ENCODE data around the gene RICTOR. TPM values are rescaled to one million over a fixed set of nuclear protein-coding genes. Genes with fewer than 3 reads are reported as not detected.

The RICTOR gene
- total RNA-seq, 1 donor from 2014 or later: 23.6 TPM

- no peak overlapping the region for H3K27ac Mint-ChIP-seq (ENCODE audit: unreplicated experiment)
- peaks cover 29% of the 10 kb centered on the region for H3K4me1 Mint-ChIP-seq (ENCODE audit: low read depth)
- no peaks in the 10 kb centered on the region for H3K27me3 Mint-ChIP-seq (ENCODE audit: low read depth)
- no peak for DNase-seq (ENCODE audit: low spot score)
- H3K4me3 Mint-ChIP-seq (ENCODE audit: unreplicated experiment): no peak overlapping the region
- H3K36me3 Mint-ChIP-seq (ENCODE audit: low read depth): peaks cover 11% of the 10 kb centered on the region
- no peaks in the 10 kb centered on the region for H3K9me3 Mint-ChIP-seq (ENCODE audit: low read depth)
- TF ChIP-seq, protein P1, sequence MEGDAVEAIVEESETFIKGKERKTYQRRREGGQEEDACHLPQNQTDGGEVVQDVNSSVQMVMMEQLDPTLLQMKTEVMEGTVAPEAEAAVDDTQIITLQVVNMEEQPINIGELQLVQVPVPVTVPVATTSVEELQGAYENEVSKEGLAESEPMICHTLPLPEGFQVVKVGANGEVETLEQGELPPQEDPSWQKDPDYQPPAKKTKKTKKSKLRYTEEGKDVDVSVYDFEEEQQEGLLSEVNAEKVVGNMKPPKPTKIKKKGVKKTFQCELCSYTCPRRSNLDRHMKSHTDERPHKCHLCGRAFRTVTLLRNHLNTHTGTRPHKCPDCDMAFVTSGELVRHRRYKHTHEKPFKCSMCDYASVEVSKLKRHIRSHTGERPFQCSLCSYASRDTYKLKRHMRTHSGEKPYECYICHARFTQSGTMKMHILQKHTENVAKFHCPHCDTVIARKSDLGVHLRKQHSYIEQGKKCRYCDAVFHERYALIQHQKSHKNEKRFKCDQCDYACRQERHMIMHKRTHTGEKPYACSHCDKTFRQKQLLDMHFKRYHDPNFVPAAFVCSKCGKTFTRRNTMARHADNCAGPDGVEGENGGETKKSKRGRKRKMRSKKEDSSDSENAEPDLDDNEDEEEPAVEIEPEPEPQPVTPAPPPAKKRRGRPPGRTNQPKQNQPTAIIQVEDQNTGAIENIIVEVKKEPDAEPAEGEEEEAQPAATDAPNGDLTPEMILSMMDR (IDR thresholded peaks at IDR 0.05): no peak
These were observed 53.7 kb downstream of the RICTOR start for GRCh38 chr5:39020458-39020857.

GRCh38 chr5:39019254-39019653 lies 54.9 kb downstream of the RICTOR start:
- no peak for DNase-seq (ENCODE audit: low spot score)
- Mint-ChIP-seq H3K27me3 (ENCODE audit: low read depth) (no peaks in the 10 kb centered on the region), H3K9me3 (ENCODE audit: low read depth) (no peaks in the 10 kb centered on the region), H3K27ac (ENCODE audit: unreplicated experiment) (no peak overlapping the region), H3K4me1 (ENCODE audit: low read depth) (peaks cover 32% of the 10 kb centered on the region), H3K36me3 (ENCODE audit: low read depth) (peaks cover 11% of the 10 kb centered on the region), H3K4me3 (ENCODE audit: unreplicated experiment) (no peak overlapping the region)
- TF ChIP-seq, protein P1 (IDR thresholded peaks at IDR 0.05): no peak

- TF ChIP-seq, protein P1 (IDR thresholded peaks at IDR 0.05): no peak
- Mint-ChIP-seq H3K4me1 (ENCODE audit: low read depth) (peaks cover 32% of the 10 kb centered on the region), H3K4me3 (ENCODE audit: unreplicated experiment) (no peak overlapping the region), H3K27ac (ENCODE audit: unreplicated experiment) (no peak overlapping the region), H3K36me3 (ENCODE audit: low read depth) (peaks cover 10% of the 10 kb centered on the region), H3K27me3 (ENCODE audit: low read depth) (no peaks in the 10 kb centered on the region), H3K9me3 (ENCODE audit: low read depth) (no peaks in the 10 kb centered on the region)
- no peak for DNase-seq (ENCODE audit: low spot score)
These were observed 56.7 kb downstream of the RICTOR start for GRCh38 chr5:39017504-39017903.

- TF ChIP-seq, protein P1 (IDR thresholded peaks at IDR 0.05): no peak
- Mint-ChIP-seq H3K36me3 (ENCODE audit: low read depth) (peaks cover 14% of the 10 kb centered on the region), H3K4me1 (ENCODE audit: low read depth) (peaks cover 32% of the 10 kb centered on the region), H3K9me3 (ENCODE audit: low read depth) (peaks cover 5% of the 10 kb centered on the region), H3K27me3 (ENCODE audit: low read depth) (no peaks in the 10 kb centered on the region), H3K27ac (ENCODE audit: unreplicated experiment) (peak overlapping the region; percentile 88), H3K4me3 (ENCODE audit: unreplicated experiment) (no peak overlapping the region)
- no peak for DNase-seq (ENCODE audit: low spot score)
These were observed 57.5 kb downstream of the RICTOR start for GRCh38 chr5:39016587-39017275.

GRCh38 chr5:39015743-39016586 lies 58.2 kb downstream of the RICTOR start:
- peak overlapping the region; percentile 88 for H3K27ac Mint-ChIP-seq (ENCODE audit: unreplicated experiment)
- H3K4me1 Mint-ChIP-seq (ENCODE audit: low read depth): peaks cover 27% of the 10 kb centered on the region
- TF ChIP-seq, protein P1 (IDR thresholded peaks at IDR 0.05): no peak
- H3K27me3 Mint-ChIP-seq (ENCODE audit: low read depth): no peaks in the 10 kb centered on the region
- peaks cover 18% of the 10 kb centered on the region for H3K36me3 Mint-ChIP-seq (ENCODE audit: low read depth)
- H3K4me3 Mint-ChIP-seq (ENCODE audit: unreplicated experiment): no peak overlapping the region
- H3K9me3 Mint-ChIP-seq (ENCODE audit: low read depth): peaks cover 9% of the 10 kb centered on the region
- no peak for DNase-seq (ENCODE audit: low spot score)

All from chondrocyte (in vitro differentiated cells).